HG03469 (cell line): ENCODE measurements around the gene CLDN10.
"Not testable (repeated sequence)": the region's sequence is repeated elsewhere in the genome, so short reads cannot be mapped to it uniquely, and the experiment has no call there.

ENCODE experiments used
- ATAC-seq: cut with Tn5 transposase; IDR thresholded peaks from one replicate; pipeline ENCODE4 v1.9.1; 2021; ENCODE audit warnings: mild to moderate bottlenecking, moderate library complexity, moderate number of reproducible peaks; ENCODE audit not compliant: unreplicated experiment

Gene CLDN10

GRCh38 chr13:95552539-95553441, at the start of gene CLDN10:
Gene CLDN10 (plus strand): TSS chr13:95552720. CDS start chr13:95552754, 34 bp downstream.
- ATAC-seq, result no peak

- ATAC-seq, result no peak
Measured at GRCh38 chr13:95503662-95504061, 48.9 kb upstream of the CLDN10 start.

GRCh38 chr13:95505265-95505664, 47.3 kb upstream of the CLDN10 start:
- ATAC-seq, result no peak

- no peak for ATAC-seq
Measured at GRCh38 chr13:95505986-95506385, 46.5 kb upstream of the CLDN10 start.

GRCh38 chr13:95507991-95508390, 44.5 kb upstream of the CLDN10 start:
- no peak for ATAC-seq

GRCh38 chr13:95508996-95509395, 43.5 kb upstream of the CLDN10 start:
- no peak for ATAC-seq

- no peak for ATAC-seq
Measured at GRCh38 chr13:95509521-95510310, 42.8 kb upstream of the CLDN10 start.

GRCh38 chr13:95510950-95511349, 41.6 kb upstream of the CLDN10 start:
- ATAC-seq, result no peak

- no peak for ATAC-seq
Measured at GRCh38 chr13:95512424-95512823, 40.1 kb upstream of the CLDN10 start.

GRCh38 chr13:95512957-95513356, 39.6 kb upstream of the CLDN10 start:
- no peak for ATAC-seq

- ATAC-seq, result not testable (repeated sequence)
Measured at GRCh38 chr13:95515606-95516005, 36.9 kb upstream of the CLDN10 start.

GRCh38 chr13:95516021-95516420, 36.5 kb upstream of the CLDN10 start:
- no peak for ATAC-seq

- no peak for ATAC-seq
Measured at GRCh38 chr13:95516492-95516891, 36.0 kb upstream of the CLDN10 start.

GRCh38 chr13:95523598-95523997, 28.9 kb upstream of the CLDN10 start:
- no peak for ATAC-seq

GRCh38 chr13:95524264-95524901, 28.1 kb upstream of the CLDN10 start:
- ATAC-seq, result no peak

GRCh38 chr13:95527955-95528354, 24.6 kb upstream of the CLDN10 start:
- ATAC-seq, result no peak

GRCh38 chr13:95530178-95530577, 22.3 kb upstream of the CLDN10 start:
- no peak for ATAC-seq

- no peak for ATAC-seq
Measured at GRCh38 chr13:95533545-95534160, 18.9 kb upstream of the CLDN10 start.

GRCh38 chr13:95535243-95535642, 17.3 kb upstream of the CLDN10 start:
- ATAC-seq, result peak; percentile 71

- ATAC-seq, result no peak
Measured at GRCh38 chr13:95536632-95537241, 15.8 kb upstream of the CLDN10 start.
